Measurements from ENCODE around the gene ZNF296.

ZNF296 gene

DNA sequence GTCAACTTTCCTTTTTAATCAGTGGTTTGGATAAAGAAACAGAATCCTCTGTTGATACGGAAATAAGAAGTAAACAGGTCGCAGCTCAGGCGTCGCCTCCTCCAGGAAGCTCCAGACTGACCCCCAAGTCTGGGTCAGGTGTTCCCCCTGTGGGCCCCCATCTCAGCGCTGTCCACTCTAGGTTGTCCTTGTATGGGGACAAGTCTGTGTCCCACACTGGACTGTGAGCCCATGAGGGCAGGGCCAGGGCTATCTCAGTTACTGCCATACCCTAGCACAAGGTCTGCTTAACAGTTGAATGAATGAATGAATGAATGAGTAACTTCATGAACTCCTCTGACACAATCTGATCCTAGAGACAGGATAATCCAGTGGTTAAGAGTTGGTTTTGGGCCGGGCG is 29.9 kb downstream of the ZNF296 start (continued):
- TF ChIP-seq CSDC2 (CRISPR knock-in tag; IDR thresholded peaks at IDR 0.05) (no peak), ZFP3 (CRISPR knock-in tag; IDR thresholded peaks at IDR 0.05) (no peak), ZNF8 (CRISPR knock-in tag; IDR thresholded peaks at IDR 0.05) (no peak)

DNA sequence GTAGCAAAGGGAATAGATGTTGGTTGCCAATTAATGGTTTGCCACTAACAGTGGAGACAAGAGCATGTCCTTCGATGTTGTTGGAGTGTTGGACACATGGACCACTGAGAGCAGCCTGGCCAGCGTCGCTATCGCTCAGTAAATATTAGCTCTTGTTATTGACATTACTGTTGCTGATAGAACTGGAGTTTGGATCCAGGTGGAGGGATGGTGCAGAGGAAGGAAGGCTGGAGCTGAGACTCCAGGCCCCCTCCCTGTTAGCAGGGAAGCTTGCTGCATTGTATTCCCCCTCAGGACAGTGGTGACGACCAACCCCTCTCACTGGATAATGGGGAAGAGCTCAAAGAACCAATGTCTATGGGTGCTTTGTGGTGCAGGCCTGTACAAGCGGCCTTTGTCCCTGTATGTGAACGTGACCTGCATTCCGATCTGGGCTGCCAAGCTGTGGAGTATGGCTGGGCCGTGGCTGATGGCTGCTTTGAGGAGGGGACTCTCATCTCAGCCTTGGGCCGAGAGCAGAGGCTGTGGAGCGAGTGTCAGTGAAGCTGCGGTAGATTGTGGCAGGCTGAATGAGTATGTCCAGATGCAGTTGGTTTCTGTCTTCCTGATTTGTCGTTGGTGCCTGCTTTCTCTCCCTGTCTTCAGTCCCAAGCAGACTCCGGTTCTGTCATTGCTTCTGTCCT is 30.5 kb downstream of the ZNF296 start:
- no peak for TF ChIP-seq ZFP30 (CRISPR knock-in tag; IDR thresholded peaks at IDR 0.05)
- ATAC-seq: no peak; the same call in 2 of the 3 replicates

DNA sequence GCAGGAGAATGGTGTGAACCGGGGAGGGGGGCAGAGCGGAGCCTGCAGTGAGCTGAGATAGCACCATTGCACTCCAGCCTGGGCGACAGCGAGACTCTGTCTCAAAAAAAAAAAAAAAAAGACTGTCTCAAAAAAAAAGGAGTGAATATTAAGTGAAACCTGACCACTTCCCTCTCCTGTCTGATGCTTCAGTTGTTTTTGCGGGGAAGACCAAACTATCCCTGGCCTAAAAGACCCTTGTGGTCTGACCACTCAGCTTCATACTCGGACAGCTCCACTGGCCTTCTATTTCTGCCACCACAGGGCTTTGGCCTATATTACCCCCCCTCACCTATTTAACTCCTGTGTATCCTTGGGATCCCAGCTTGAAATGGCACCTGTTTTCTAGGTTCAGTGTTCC is 35.2 kb downstream of the ZNF296 start:
- TF ChIP-seq, protein P1, sequence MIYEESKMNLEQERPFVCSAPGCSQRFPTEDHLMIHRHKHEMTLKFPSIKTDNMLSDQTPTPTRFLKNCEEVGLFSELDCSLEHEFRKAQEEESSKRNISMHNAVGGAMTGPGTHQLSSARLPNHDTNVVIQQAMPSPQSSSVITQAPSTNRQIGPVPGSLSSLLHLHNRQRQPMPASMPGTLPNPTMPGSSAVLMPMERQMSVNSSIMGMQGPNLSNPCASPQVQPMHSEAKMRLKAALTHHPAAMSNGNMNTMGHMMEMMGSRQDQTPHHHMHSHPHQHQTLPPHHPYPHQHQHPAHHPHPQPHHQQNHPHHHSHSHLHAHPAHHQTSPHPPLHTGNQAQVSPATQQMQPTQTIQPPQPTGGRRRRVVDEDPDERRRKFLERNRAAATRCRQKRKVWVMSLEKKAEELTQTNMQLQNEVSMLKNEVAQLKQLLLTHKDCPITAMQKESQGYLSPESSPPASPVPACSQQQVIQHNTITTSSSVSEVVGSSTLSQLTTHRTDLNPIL (CRISPR knock-in tag; IDR thresholded peaks at IDR 0.05; ENCODE audit: low read depth): no peak
- TF ChIP-seq ARNTL (CRISPR knock-in tag; IDR thresholded peaks at IDR 0.05; ENCODE audit: borderline replicate concordance, low read depth): no peak
- TF ChIP-seq ISL1 (CRISPR knock-in tag; IDR thresholded peaks at IDR 0.05): no peak
- no peak for TF ChIP-seq TCF4 (CRISPR knock-in tag; IDR thresholded peaks at IDR 0.05; ENCODE audit: borderline replicate concordance)
- TF ChIP-seq ZNF70 (CRISPR knock-in tag; IDR thresholded peaks at IDR 0.05): no peak
- TF ChIP-seq ZFP30 (CRISPR knock-in tag; IDR thresholded peaks at IDR 0.05): no peak
- TF ChIP-seq ZNF565 (CRISPR knock-in tag; conservative IDR thresholded peaks at IDR 0.05; ENCODE audit: low read depth): no peak
- TF ChIP-seq, protein P2, sequence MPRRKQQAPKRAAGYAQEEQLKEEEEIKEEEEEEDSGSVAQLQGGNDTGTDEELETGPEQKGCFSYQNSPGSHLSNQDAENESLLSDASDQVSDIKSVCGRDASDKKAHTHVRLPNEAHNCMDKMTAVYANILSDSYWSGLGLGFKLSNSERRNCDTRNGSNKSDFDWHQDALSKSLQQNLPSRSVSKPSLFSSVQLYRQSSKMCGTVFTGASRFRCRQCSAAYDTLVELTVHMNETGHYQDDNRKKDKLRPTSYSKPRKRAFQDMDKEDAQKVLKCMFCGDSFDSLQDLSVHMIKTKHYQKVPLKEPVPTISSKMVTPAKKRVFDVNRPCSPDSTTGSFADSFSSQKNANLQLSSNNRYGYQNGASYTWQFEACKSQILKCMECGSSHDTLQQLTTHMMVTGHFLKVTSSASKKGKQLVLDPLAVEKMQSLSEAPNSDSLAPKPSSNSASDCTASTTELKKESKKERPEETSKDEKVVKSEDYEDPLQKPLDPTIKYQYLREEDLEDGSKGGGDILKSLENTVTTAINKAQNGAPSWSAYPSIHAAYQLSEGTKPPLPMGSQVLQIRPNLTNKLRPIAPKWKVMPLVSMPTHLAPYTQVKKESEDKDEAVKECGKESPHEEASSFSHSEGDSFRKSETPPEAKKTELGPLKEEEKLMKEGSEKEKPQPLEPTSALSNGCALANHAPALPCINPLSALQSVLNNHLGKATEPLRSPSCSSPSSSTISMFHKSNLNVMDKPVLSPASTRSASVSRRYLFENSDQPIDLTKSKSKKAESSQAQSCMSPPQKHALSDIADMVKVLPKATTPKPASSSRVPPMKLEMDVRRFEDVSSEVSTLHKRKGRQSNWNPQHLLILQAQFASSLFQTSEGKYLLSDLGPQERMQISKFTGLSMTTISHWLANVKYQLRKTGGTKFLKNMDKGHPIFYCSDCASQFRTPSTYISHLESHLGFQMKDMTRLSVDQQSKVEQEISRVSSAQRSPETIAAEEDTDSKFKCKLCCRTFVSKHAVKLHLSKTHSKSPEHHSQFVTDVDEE (CRISPR knock-in tag; IDR thresholded peaks at IDR 0.05): no peak
- TF ChIP-seq OSR1 (CRISPR knock-in tag; IDR thresholded peaks at IDR 0.05): no peak
- TF ChIP-seq TOX (CRISPR knock-in tag; IDR thresholded peaks at IDR 0.05; ENCODE audit: borderline replicate concordance): no peak
- no peak for TF ChIP-seq ZNF8 (CRISPR knock-in tag; IDR thresholded peaks at IDR 0.05)
- TF ChIP-seq PPARA (CRISPR knock-in tag; IDR thresholded peaks at IDR 0.05; ENCODE audit: borderline replicate concordance): no peak
- no peak for TF ChIP-seq BACH2 (CRISPR knock-in tag; IDR thresholded peaks at IDR 0.05; ENCODE audit: borderline replicate concordance)
- no peak for ATAC-seq

DNA sequence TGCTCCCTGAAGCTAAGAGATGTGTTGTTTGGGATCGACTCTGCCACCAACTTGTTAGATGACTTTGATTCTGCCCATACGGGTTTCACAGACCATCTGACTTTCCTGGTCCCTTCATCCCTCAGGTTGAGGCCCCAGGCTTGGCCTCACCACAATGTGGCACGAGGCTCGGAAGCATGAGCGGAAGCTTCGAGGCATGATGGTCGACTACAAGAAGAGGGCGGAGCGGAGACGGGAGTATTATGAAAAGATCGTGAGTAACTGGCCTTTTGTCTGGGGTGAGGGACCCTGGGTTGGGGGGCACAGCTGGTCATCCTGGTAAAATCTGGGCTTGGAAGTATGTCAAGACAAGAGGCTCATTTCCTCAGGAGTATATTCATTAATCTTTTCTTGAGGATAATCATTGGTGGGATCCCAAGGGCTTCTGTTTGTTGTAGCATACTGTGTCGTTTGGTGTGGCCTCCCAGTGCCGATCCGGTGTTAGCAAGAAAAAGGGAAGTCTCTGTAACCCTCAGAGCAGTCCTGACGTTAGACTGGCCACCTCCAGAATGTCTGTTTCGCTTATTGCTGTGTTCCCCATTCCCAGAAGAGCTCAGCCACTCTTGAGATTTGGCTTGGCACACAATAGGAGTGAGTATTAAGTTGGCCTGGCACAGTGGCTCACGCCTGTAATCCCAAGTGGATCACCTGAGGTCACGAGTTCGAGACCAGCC is 36.1 kb downstream of the ZNF296 start:
- TF ChIP-seq BACH2 (CRISPR knock-in tag; IDR thresholded peaks at IDR 0.05; ENCODE audit: borderline replicate concordance) (no peak), SNAI2 (CRISPR knock-in tag; IDR thresholded peaks at IDR 0.05) (no peak), RARB (CRISPR knock-in tag; IDR thresholded peaks at IDR 0.05) (no peak), ZNF70 (CRISPR knock-in tag; IDR thresholded peaks at IDR 0.05) (no peak), TOX (CRISPR knock-in tag; IDR thresholded peaks at IDR 0.05; ENCODE audit: borderline replicate concordance) (no peak), PPARA (CRISPR knock-in tag; IDR thresholded peaks at IDR 0.05; ENCODE audit: borderline replicate concordance) (no peak), ZFP30 (CRISPR knock-in tag; IDR thresholded peaks at IDR 0.05) (no peak), OSR1 (CRISPR knock-in tag; IDR thresholded peaks at IDR 0.05) (no peak), ARNTL (CRISPR knock-in tag; IDR thresholded peaks at IDR 0.05; ENCODE audit: borderline replicate concordance, low read depth) (no peak), CSDC2 (CRISPR knock-in tag; IDR thresholded peaks at IDR 0.05) (no peak), ZFP3 (CRISPR knock-in tag; IDR thresholded peaks at IDR 0.05) (no peak), TCF4 (CRISPR knock-in tag; IDR thresholded peaks at IDR 0.05; ENCODE audit: borderline replicate concordance) (no peak), ZC3H10 (CRISPR knock-in tag; IDR thresholded peaks at IDR 0.05) (no peak), ESRRG (CRISPR knock-in tag; IDR thresholded peaks at IDR 0.05) (no peak), ZNF565 (CRISPR knock-in tag; conservative IDR thresholded peaks at IDR 0.05; ENCODE audit: low read depth) (no peak), ISL1 (CRISPR knock-in tag; IDR thresholded peaks at IDR 0.05) (no peak), GLIS3 (CRISPR knock-in tag; IDR thresholded peaks at IDR 0.05) (no peak)
- TF ChIP-seq, protein P3, sequence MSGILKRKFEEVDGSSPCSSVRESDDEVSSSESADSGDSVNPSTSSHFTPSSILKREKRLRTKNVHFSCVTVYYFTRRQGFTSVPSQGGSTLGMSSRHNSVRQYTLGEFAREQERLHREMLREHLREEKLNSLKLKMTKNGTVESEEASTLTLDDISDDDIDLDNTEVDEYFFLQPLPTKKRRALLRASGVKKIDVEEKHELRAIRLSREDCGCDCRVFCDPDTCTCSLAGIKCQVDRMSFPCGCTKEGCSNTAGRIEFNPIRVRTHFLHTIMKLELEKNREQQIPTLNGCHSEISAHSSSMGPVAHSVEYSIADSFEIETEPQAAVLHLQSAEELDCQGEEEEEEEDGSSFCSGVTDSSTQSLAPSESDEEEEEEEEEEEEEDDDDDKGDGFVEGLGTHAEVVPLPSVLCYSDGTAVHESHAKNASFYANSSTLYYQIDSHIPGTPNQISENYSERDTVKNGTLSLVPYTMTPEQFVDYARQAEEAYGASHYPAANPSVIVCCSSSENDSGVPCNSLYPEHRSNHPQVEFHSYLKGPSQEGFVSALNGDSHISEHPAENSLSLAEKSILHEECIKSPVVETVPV (CRISPR knock-in tag; IDR thresholded peaks at IDR 0.05): no peak
- TF ChIP-seq, protein P4, sequence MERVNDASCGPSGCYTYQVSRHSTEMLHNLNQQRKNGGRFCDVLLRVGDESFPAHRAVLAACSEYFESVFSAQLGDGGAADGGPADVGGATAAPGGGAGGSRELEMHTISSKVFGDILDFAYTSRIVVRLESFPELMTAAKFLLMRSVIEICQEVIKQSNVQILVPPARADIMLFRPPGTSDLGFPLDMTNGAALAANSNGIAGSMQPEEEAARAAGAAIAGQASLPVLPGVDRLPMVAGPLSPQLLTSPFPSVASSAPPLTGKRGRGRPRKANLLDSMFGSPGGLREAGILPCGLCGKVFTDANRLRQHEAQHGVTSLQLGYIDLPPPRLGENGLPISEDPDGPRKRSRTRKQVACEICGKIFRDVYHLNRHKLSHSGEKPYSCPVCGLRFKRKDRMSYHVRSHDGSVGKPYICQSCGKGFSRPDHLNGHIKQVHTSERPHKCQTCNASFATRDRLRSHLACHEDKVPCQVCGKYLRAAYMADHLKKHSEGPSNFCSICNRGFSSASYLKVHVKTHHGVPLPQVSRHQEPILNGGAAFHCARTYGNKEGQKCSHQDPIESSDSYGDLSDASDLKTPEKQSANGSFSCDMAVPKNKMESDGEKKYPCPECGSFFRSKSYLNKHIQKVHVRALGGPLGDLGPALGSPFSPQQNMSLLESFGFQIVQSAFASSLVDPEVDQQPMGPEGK (CRISPR knock-in tag; IDR thresholded peaks at IDR 0.05; ENCODE audit: borderline replicate concordance): no peak
- TF ChIP-seq, protein P1 (CRISPR knock-in tag; IDR thresholded peaks at IDR 0.05; ENCODE audit: low read depth): no peak
- no peak for ATAC-seq

Measured in SK-N-SH treated with all-trans-retinoic acid at 6 μM for 48 hours (cell line).